Measurements from ENCODE around the gene IRF2BP1.

Gene IRF2BP1

DNA sequence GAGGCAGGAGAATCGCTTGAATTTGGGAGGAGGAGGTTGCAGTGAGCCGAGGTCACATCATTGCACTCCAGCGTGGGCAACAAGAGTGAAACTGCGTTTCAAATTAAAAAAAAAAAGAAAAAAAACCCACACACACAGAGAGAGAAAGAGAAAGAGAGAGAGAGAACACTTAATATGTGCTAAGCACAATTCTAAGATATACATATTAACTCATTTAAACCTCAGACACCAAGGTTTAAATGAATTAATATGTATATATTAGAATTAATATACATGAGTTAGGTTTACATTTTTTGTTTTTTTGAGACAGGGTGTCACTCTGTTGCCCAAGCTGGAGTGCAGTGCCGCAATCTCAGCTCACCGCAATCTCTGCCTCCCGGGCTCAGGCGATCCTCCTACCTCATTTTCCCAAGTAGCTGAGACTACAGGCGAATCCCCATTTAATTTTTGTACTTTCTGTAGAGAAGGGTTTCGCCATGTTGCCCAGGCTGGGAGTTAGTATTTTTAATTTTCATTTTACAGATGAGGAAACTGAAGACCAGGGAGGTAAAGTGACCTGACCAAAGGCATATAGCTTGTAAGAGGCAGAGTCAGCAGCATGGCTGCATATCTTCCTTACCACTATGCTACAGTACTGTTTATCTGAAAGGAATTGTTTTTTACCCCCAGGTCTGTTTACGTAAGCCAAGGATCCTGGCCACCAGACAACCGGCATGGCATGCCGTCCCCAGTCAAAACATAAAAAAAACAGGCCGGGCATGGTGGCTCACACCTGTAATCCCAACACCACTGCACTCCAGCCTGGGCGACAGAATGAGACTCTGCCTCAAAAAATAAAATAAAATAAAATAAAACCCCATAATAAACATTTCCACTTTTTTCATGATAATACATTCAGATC is 25.3 kb downstream of the IRF2BP1 start:
- no peak for DNase-seq

- no peak for DNase-seq
Observed at GRCh38 chr19:45854167-45854778, 31.7 kb downstream of the IRF2BP1 start.

GRCh38 chr19:45852983-45853382 is 33.0 kb downstream of the IRF2BP1 start:
- no peak for DNase-seq

- no peak for DNase-seq
Observed at GRCh38 chr19:45852145-45852750, 33.7 kb downstream of the IRF2BP1 start.

GRCh38 chr19:45848922-45849321 is 37.0 kb downstream of the IRF2BP1 start:
- peak; percentile 20 for DNase-seq

DNA sequence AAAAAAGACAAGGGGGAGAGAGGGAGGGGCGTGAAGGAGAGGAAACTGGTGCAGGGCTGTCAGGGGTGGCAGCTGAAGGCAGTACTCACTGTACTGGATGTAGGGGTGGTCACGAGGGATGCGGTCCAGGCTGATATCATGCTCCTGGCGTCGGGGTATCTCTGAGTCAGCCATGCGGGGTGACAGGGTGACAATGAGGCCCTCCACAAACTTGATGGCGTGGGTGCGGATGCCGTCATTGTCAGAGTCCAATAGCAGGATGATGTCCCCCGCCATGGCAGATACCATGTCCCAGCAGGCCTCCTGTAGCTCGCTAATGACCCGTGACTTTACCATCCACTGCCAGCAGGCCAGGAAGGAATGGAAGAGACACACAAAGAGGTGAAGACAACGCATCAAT is 38.3 kb downstream of the IRF2BP1 start:
- DNase-seq, result no peak

- no peak for DNase-seq
Observed at GRCh38 chr19:45842198-45842597, 43.7 kb downstream of the IRF2BP1 start.

DNA sequence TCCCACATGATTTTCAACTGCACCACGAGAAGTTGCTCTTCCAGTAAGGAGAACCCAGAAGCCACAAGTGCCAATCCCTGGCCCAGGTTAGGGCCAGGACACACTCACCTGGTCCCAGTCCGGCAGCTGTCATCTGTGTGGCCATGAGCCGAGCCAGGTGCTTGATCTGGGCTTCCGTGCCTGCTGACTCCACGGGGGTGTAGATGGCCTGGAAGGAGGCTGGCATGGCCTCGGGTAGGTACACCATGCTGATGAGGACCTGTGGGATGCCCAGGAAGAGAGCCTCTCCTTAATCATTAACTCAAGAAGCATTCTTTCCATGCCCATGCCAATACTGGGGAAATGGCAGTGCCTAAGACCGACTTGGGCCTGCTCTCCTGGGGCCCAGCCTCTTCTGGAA is 51.0 kb downstream of the IRF2BP1 start:
- DNase-seq, result no peak
